Globus pallidus (tissue), 1 donor: Measurements from ENCODE around the gene CCDC9B.

ENCODE experiments used
- DNase-seq: peaks from one replicate; pipeline ENCODE4 v3.0.0-alpha.2; 2015; ENCODE audit warnings: low spot score

The CCDC9B gene

DNA sequence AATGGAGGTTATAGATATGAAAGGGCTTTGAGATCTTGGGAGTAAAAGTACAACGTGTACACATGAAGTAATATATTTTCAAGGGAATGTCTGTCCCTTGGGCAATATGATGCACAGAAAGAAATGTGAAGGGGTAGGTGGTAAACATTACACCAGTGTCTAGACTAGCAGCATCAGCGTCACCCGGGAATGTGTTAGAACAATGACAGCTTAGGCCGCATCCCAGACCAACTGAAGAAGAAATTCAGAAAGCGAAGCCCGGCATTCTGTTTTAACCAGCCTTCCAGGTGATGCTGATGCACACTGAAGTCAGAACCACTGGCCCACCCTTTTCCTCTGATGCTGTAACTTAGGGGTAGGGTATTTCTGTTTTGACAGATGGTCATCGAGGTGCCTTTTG is 10.9 kb downstream of the CCDC9B start:
- DNase-seq, result no peak

DNA sequence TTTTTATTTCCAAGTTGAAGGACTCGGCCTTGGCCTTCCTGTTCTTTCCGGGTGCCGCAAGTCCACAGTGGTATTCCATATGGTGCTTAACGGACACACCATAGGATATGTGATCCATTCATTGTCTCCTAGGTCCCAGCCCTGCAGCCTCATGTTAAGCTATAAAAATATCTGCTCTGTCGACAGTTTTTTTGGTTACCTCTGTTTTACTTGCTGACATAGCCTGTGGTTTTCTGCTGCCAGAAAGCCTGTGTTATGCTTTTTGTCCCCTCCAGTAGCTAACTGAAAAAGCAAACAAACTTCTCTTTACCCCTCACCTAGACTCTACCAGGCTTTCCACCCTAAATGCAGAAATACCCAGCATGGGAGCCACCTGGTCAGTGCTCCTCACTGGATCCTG is 12.0 kb downstream of the CCDC9B start:
- no peak for DNase-seq

DNA sequence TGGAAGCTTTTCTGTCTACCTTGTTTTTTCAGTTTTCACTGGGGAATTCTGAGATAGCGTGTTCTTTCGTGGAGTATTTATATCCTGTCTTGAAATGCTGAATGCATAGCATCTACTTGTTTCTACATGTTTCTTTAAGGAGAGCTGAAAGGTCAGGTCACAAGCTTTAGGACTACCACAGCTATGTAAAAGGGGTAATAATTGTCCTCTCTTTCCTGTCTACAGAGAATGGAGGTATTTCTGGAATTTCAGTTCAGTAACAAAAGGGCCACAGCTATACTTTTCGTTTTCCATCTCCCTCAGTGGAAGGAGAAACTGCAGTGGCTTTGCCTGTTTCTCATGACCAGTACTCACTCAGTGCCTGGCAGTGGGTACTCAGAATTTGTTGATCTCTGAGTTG is 12.6 kb downstream of the CCDC9B start:
- no peak for DNase-seq

DNA sequence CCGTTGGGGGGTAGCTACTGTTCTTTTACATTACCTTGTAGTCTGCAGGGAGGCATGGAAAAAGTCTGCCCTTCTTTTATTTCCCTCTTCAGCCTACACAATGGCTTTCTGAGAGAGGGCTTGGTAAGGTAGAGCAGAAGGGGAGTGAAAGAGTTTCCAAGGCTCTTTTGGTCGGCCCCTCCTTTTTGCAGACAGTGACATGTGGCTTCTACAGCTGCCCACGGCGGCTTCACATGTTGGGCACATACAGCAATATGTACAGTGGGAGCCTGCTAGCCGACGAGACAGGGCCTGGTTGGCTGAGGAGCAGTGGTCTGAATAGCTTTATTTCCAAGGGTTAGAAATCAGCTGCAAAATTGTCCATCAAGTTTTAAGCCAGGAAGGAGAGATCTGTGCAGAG is 13.3 kb downstream of the CCDC9B start:
- no peak for DNase-seq

DNA sequence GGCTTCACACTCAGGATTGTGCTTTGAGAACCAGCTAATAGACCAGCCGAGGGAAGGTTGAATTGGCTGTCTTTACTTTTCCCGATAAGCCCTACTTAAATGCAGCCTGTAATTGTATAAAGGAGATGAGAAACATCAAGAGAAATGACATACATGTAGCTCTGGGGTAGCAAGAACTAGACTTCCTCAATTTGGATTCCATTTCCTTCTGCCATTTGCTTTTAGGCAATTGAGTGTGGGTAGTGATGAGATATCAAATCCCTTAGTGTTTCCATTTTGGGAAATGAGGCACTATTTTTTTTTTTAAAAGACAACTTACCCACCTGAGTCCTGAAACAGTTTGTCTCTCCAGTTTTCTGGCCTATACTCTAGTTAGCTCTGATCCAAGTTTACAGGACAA is 15.0 kb downstream of the CCDC9B start:
- no peak for DNase-seq

DNA sequence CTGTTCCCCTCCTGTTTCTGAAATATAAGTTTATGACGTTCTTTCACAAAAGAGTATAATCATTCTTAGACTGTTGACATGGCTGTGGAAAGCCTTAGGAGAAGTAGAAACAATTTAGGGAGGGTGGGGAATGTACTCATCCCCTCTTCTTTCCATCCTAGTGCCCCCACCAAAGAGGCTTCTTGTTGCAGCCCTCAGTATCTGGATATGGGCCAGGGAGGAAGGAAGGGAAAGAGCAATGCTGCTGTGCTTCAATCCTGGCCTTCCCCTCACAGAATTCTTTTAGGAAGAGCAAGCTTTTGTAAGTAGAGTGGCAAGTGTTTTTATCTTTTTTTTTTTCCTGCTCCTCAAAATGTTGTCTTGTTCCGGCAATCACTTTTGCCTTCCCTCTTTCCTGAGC is 15.6 kb downstream of the CCDC9B start:
- no peak for DNase-seq

DNA sequence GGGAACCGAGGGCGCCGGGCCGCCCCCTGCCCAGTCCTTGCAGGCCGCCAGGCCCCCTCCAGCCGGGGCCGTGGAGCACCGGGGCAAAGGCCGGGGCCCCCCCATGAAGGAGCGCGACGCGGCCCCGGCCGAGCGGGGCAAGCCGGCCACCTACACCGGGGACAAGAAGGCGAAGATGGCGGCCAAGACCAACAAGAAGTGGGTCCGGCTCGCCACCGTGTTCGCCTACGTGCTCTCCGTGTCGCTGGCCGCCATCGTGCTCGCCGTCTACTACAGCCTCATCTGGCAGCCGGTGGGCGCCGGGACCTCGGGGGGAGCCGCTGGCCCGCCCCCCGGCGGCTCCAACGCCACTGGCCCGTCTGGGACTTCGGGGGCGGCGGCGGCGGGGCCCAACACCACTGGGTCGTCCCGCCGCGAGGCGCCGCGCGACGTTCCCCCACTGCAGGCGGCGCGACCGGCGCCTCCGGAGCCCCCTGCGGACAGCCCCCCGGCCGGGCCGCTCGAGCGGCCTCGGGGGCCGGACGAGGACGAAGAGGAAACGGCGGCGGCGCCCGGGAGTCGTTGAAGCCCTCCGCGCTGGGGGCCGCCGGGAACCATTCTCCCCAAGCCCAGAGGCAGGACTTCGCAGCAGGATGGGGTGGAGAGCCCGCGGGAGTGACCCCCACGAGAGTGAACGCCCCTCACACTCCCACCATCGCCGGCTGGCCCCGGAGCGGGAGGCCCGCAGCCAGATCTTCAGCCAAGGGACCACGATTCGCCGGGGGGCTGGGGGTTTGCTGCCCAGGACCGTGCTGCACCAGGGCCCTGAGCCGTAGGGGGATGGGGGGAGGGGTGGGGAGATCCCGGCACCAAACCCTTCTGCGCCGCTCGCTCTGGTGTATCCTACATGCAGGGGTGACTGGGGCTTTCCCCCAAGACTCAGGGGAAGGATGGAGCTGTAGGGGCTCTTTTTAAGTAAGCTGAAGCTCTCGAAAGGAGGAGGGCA is 16.5 kb downstream of the CCDC9B start:
- no peak for DNase-seq

DNA sequence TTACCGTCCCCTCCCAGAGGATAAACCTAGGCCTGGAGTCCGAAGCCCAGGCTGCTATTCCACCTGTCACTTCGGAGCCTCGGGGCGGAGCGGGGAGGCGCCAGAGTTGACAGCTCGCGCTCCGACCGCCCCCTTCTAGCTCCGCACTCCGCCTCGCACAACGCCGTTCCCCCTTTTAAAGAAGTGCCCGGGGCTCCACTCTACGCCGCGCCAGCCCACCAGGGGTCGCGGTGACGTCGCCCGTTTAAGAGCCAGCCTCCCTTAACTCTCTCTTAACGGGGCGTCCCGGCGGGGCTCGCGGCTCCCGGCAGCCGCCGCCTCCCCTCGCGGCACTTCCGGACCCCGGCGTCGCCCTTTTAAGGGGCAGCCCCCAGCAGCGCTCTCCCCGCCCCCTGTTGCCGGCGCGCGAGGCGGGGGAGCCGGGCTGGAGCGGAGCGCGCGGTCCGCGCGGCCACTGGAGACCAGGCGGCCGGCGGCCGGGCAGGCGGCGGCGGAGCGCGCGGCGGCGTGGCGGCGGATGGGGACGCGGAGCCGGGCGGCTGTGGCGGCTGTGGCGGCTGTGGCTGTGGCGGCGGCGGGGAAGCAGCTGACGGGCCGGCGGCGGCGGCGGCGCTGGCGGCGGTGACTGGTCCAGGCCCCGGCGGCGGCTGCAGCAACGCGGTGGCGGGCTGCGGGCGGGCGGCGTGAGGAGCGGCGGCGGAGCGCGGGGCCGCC is 17.3 kb downstream of the CCDC9B start, which contains the start of gene INAFM2:
Gene INAFM2 (plus strand): TSS at position 454 of the 714 bp plus-strand sequence. CDS start 364 bp downstream, outside the sequence.
- DNase-seq, result peak; percentile 79

DNA sequence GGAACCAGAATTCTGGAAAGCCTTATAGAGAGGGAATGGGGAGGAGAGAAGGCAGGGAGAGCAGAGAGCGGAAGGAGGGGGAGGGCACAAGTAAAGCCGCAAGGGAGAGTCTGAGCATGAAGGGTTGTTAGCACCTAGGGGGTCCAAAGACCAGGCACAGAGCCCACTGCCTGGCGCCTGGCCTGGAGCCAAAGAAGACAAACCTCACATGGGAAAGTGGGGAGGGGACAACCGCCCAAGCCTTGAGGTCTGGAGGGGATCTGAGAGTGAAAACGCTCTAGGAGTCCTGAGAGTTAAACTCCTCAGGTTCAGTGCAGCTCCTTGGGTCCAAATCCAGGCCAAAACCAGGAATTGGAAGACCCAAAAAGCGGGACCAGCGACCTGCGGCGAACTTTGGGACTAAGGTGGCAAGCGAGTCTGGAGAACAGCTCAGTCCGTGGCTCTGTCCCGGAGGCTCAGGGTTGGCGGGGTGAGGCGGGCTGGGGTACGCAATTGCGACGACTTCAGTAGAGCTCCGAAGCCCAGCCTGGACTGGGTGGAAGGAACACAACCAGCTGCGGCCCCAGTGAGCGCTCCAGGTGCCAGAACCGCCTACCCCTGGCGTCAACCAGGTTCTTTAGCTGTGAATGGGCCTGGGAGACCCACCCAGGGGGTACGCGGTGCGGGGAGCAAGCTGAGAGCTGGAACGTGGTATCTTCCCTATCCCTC is 18.1 kb downstream of the CCDC9B start:
- no peak for DNase-seq

DNA sequence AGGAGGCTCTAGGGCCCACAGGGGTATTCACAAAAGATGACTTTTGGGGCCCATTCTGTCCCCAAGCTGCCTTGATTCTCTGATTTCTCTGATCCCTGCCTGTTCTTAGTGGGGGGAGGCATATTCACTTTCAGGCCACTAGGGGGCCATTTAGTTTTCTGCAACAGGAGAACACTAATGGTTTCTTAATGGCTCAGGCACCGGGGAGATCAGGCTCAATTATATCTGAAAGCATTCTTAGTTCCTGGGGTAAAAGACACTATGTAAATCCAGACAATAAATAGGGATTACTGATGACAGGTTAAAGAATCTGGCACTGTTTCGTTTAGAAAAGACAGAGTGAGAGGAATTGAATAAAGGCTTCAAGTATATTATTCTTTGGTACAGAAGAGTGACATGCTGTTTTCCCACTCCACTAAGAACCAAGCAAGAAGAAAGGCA is 19.8 kb downstream of the CCDC9B start:
- peak; percentile 81 for DNase-seq

DNA sequence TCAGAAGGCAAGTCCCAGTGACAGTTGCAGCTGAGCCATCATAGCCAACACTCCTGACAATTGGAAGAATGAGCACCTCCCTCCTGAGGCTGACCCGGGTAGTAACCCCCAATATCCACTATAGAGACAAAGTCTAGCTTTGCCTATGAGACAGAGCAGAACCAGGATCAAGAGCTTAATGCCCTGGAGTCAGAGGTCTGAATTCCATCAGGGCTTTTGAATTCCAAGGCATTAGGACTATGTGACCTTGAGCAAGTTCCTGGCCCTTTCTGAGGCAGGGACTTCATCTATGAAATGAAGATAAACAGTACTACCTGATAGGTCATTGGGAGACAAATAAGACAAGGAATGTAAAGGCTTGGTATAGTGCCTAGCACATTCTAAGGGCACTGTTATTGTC is 20.3 kb downstream of the CCDC9B start:
- DNase-seq, result no peak

DNA sequence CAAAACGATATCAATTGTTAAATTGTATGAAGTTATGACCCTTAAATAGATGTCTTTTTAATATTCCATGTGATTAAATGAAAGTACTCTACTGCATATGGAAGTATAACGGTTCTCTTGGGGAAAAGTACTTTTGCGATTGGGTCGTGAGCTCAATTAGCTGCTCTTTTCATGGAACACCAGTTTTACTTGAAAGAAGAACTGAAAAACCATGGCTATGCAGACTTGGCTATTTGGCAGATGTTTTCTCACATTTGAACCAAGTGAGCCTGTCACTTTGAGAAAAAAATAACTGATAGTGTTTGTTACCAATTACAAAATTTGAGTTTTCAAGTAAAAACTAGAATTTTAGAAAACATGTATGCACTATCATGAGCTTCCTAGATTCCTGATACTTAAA is 23.2 kb downstream of the CCDC9B start:
- DNase-seq, result no peak

DNA sequence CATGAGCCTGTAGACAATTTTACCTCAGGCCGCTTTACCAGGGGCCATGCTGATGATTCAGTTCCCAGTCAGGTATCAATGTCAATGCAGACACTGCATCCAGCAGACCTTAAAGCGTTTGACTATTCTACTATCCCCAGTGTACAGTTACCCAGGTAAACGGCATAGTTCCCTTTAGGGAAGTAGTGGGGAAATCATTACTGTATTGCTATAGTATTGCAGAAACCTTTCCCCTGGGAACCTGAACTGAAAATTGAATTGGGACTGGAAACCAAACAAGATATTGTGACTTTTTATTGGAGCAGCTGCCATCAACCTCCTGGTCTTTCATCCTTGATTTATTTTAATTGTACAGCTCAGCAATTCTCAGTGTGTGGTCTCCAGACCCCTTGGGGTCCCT is 23.8 kb downstream of the CCDC9B start:
- DNase-seq, result no peak

DNA sequence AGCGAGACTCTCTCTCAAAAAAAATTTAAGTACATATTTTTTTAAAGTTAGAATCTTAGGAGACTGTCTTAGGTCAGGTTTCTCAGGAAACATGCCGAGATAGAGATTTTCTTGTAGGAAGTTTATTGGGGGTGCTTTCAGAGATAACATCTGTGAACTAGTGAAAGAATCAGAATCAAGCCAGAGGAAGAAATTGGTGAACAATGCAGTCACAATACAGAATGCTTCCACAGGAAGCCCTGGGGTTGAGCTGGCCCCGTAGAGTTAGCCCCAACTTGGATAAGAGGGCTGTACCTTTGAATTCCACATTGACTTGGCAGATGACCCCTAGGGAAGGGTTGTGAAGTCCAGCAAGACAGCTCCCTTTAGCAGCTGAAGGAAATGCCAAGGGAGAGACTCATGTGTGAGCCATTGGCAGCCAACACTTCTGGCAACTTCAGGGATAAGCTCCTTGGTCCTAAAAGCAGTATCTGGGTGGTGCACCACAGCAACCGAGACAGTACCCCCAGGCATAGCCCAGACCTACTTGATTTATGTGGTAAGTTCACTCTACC is 25.9 kb downstream of the CCDC9B start:
- DNase-seq, result no peak

DNA sequence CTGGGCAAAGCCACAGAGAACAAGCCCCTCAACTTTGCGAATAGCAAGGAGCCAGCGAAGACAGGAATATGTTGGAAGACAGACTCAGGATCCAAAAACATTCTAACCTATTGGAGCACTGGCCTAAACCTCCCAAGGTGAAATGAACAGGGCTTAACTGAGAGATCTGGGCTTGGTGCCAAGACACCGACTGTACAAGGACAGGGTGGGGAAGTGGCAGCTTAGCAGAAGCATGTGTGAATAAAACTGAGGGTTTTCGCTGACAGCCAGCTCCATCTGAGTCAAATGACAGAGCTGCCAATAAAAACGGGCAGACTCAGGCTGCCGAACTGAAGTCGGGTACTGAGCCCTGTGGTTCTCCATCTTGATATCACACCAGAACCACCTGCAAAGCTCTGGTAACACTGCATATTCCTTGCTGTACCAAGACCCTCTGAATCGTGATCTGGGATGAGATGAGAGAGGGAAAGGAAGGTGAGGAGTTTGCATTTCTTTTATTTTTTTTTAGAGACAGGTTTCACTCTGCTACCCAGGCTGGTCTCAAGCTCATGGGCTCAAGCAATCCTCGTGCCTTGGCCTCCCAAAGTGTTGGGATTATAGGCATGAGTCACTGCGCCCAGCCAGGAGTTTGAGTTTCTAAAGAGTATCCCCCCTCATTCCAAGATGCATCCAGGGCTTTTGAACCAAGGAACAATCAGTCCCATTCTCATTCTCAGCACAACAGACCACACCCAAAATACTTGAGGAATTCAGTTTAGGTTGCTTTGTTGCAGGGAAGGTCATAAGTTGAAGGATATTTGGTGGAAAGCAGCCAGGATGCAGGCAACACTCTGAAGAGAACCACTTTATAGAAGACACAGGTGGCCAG is 27.0 kb downstream of the CCDC9B start:
- DNase-seq, result no peak

DNA sequence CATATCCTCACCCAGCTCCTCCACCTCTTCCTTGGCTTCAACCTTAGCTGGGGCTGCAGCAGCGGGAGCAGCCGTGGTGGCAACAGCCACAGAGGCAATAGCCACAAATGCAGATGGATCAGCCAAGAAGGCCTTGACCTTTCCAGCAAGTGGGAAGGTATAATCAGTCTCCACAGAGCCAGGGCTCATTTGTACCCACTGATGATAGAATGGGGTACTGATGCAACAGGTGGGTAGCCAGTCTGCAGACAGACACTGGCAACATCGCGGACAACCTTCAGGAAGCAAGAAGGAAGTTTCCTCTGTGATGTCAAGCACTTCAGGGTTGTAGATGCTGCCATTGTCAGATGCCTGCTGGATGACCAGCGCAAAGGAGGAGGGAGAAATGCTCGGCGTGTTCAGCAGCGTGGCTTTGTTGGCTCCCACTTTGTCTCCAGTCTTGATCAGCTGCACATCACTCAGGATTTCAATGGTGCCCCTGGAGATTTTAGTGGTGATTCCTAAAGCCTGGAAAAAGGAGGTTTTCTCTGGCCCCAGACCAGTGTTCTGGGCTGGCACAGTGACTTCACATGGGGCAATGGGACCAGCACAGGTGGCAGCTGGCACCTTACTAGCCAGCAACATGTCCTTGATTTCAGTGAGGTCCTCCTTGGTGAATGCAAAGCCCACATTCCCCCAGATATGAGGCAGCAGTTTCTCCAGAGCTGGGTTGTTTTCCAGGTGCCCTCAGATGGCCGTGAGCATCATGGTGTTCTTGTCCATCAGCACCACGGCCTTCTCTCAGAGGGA is 28.2 kb downstream of the CCDC9B start:
- no peak for DNase-seq

DNA sequence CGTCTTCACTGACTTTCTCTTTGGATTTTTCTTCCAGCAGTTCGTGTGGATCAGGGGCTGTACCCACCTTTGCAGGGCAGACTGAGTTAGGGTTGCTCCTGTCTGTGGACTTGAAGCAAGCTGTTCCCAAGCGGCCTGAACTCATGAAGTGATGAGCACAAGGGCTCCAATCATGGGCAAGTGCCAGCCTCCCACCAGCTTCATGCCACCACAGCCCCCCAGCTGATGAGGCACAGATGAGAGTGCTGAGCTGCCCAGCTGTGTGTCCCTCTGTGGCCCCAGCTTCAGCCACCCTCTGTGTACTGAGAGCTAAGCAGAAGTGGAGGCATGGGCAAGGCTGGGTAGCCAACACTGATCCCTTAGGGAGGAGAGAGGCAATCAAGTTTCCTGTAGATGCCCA is 29.7 kb downstream of the CCDC9B start:
- no peak for DNase-seq

DNA sequence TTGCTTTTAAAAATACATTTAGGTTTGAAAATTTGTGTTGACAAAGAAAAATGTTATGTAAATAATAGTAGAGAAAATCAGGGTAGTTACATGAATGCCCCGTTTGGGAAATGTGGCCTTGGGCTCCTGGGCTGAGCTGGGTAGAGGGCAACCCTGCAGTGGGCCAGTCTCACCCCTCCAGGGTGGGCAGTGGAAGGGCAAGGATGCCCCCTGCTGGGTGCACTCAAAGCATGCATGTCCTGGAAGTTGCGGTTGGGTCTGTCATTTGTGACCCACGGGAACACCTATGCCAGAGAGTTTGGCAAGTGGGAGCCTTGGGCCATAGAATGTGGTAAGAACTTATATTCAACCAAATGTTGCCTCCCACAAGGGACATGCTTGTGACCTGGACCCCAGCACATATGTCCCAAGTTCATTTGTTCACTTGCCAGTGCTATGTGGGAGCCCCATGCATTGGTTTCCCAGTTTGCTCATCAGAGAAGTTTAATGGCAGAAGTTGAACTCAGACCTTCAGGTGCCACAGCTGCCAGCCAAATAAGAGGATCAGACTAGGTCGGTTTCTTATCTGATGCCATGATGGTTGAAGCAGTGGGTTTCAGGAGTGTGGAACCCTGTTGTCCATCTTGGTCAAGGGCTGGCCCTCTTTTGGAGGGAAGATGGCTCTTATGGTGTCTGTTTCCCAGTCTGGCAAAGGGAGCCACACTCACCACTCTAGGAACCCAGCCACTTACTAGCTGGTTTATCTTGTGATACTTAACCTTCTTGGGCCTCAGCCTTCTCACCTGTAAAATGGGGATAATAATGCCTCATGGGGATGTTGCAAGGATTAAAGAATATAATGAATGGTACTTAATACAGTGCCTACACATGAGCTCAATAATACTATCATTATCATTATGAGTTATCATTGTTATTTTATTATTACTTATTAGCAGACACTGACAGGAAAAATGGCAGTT is 30.5 kb downstream of the CCDC9B start:
- no peak for DNase-seq

DNA sequence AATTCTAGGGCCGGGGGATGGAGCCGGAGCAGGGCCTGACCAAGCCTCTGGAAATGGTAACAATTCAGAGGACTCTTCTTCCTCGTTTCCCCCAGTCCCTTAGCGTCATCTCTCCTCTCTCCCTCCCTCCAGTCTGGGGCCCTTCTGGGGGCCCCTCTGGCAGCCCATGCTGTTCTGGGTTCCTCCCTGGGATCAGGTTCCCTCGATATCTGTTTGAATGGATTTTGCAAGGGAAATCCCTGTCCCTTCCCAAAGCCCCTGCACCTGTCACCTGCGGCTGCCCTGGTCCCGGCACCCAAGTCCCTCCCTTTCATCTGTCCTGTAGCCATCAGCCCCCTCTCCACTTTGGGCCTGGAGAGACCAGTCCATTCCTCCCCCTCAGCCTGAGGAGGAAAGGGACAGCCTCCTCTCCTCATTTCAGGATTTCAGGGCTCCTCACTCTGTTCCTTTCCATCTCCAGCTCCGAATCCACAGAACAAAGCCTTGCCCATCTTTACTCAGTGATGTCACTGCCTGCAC is 31.3 kb downstream of the CCDC9B start:
- no peak for DNase-seq
